Placental pericyte (primary cell): ENCODE results near the gene MRI1. TPM values are rescaled to one million over a fixed set of nuclear protein-coding genes. Genes with fewer than 3 reads are reported as not detected.

ENCODE experiments used
- small RNA-seq: library from RNA; depleted of rRNA; stranded (forward); fragments of <200 nt; gene quantifications from one replicate; pipeline ENCODE3, GENCODE V24; 2012; ENCODE audit warnings: low replicate concordance
- total RNA-seq: library from RNA; depleted of rRNA; stranded (reverse); fragments of >200 nt; gene quantifications from 2 replicates; pipeline ENCODE4 v1.2.3, GENCODE V29; 2012

MRI1 gene
- total RNA-seq: 18.4 and 62.7 TPM in 2 replicates

GRCh38 chr19:13764101-13764807, at the start of gene MRI1:
MRI1 (plus strand) TSS chr19:13764522; CDS start chr19:13764589, 67 bp downstream.

GRCh38 chr19:13774217-13775191, 10.2 kb downstream of the MRI1 start, which contains the start of gene C19orf53:
C19orf53 (plus strand) TSS chr19:13774456; CDS start chr19:13774478, 22 bp downstream.

GRCh38 chr19:13794757-13795589, 30.7 kb downstream of the MRI1 start, which contains the start of gene ZSWIM4:
ZSWIM4 (plus strand) TSS chr19:13795443; CDS start chr19:13795649, 206 bp downstream.

Small RNA genes within 50 kb of the gene (small RNA-seq; reads per million reads assigned to genes)
- gene RN7SL619P: not detected

Other genes starting within 250 kb of the MRI1 start
- 53.7 and 142 TPM in 2 replicates for gene C19orf53, start 9.9 kb downstream of the MRI1 start, total RNA-seq
- gene ZSWIM4, start 30.9 kb downstream of the MRI1 start, total RNA-seq: 16.8 and 17.5 TPM in 2 replicates
- 0.43 TPM in 1 of 2 replicates, not detected in the other for gene NANOS3, start 112.6 kb downstream of the MRI1 start, total RNA-seq
- gene BRME1, start 141.6 kb downstream of the MRI1 start, total RNA-seq: 0.43 and 0.44 TPM in 2 replicates
- 18.6 and 21.4 TPM in 2 replicates for gene CC2D1A, start 141.7 kb downstream of the MRI1 start, total RNA-seq
- 1.6 and 4.4 TPM in 2 replicates for gene PODNL1, start 173.9 kb downstream of the MRI1 start, total RNA-seq
- 11.2 and 35.1 TPM in 2 replicates for gene DCAF15, start 188.0 kb downstream of the MRI1 start, total RNA-seq
- 5.9 and 6.1 TPM in 2 replicates for gene RFX1, start 241.8 kb downstream of the MRI1 start, total RNA-seq